Fibroblast of skin of right biceps (primary cell): Measurements from ENCODE around the gene BAG3.
A peak's percentile ranks its signal among the peaks of the same experiment; 100 is the strongest.
"Not testable (repeated sequence)": the region's sequence is repeated elsewhere in the genome, so short reads cannot be mapped to it uniquely, and the experiment has no call there.

ENCODE experiments used
- DNase-seq: peaks from one replicate; pipeline ENCODE4 v3.0.0-alpha.2; 2013

BAG3 gene

DNA sequence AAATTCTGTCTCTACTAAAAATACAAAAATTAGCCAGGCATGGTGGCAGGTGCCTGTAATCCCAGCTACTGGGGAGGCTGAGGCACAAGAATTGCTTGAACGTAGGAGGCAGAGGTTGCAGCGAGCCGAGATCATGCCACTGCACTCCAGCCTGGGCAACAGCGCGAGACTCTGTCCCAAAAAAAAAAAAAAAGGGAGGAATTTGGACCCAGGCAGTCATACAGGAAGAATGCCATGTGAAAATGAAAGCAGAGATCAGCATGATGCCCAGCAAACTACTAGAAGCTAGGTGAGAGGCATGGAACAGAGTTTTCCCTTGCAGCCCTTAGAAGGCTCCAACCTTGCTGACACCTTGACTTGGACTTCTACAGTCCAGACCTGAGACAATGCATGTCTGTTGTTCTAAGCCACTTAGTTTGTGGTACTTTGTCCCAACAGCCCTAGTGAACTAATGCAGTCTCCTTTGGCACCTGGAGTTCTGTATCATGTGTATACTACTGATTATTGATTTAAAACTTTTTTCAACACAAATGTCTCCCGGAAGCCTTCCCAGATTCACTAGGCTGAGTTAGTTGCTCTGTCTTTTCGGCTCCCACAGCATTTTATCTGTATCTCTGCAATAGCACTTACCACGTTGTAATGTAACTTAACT, 10.2 kb upstream of the BAG3 start:
- no peak for DNase-seq

DNA sequence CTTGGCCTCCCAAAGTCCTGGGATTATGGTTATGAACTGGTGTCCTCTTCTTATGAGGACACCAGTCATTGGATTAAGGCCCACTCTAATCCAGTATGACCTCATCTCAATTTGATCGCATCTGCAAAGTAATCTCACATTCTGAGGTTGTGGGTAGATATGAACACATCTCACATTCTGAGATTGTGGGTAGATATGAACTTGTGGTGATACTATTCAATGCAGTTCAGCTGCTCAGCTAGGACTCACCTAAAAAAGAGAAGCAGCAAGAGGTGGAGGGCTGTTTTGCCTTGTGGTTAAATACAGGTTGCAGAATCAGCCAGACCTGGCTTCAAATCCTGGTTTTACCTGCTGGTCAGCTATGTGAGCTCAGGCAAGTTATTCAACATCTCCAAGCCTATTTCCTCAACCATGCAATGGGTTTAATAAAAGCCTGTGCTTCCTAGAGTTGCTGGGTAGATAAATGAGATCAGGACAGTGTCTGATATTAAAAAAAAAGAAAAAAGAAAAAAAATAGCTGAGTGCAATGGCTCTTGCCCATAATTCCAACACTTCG, 8.5 kb upstream of the BAG3 start:
- no peak for DNase-seq

GRCh38 chr10:119643306-119644204, 7.6 kb upstream of the BAG3 start:
- peak; percentile 44 for DNase-seq

DNA sequence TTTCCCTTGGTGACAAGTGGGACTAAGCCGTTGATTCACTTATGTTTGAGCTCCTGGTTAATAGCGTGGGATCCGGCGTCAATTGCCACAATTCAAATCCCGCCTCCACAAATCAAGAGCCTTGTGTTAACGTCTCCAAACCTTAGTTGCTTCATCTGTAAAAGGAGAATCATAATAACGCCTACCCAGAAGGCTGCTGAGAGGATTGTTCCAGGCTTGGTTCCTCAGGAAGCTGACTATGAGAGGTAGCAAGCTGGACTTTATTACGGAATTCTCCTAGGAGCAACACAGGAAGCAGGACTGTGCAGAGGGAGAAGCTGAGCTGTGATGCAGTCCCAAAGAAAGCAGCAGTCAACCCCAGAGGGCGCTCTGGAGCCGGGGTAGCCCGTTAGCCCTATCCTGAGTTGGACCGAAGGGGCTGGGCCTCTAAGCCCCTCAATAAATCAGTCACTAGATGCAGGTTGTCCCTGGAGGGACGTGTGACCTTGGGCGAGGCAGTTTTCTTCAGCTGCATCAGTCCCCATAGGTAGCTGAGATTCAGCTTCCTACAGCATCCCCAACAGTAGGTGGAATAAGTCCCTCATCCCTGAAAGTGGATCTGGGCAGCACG, 6.9 kb upstream of the BAG3 start:
- DNase-seq = no peak

DNA sequence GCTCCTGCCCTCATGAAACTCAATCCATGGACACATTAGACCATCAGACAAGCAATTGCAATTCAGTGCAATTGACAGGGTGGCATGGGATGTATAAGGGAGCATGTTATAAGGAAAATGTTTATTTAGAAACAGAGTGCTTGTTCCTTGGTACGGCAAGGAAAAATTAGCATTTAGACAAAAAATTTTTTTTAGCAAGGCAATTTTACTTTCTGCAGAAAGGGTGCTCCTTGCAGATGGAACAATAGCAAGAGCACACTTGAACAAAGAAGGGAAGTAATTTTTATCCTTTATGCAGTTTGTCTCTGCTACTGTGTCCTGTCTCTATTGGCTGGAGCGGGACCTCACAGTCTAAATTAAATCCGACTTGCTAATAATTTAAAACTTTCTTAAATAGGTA, 6.2 kb upstream of the BAG3 start:
- no peak for DNase-seq

DNA sequence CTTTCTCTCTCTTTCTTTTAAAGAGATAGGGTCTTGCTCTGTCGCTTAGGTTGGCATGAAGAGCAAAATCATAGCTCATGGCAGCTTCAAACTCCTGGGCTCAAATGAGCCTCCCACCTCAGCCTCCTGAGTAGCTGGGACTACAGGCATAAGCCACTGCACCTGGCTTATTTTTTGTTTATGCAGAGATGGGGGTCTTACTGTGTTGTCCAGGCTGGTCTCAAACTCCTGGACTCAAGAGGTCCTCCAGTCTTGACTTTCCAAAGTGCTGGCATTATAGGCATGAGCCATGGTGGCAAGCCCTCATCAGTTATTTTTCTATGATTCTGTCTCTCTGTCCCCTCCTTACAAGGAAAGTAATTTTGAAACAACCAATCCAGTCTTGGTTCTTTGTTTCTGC, 1.1 kb upstream of the BAG3 start:
- DNase-seq = no peak

DNA sequence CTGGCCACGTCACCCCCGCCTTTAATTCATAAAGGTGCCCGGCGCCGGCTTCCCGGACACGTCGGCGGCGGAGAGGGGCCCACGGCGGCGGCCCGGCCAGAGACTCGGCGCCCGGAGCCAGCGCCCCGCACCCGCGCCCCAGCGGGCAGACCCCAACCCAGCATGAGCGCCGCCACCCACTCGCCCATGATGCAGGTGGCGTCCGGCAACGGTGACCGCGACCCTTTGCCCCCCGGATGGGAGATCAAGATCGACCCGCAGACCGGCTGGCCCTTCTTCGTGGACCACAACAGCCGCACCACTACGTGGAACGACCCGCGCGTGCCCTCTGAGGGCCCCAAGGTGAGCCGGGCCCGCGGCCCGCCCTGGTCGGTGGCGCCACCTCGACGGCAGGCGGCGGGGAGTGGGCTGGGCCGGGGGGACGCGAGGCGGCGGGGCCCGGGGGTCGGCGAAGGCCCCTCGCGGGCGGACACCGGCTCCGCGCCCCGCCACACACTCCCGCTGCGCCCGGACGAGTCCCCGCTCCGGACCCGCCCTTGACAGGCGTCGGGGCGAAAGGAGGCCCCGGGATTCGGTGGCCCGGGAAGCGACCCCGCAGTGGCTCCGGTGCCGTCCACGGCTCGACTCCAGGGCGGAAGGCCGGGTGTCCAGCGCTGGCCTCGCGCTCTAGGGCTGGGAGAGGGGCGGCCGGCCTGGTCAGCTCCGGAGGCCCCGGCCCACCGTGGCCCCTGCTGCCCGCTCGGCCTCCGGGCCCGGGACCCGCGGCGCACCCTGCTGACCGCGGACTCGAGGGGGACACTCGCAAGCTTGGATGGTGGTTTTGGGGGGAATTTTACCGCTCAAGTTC, 557 bp downstream of the BAG3 start:
- DNase-seq = no peak

DNA sequence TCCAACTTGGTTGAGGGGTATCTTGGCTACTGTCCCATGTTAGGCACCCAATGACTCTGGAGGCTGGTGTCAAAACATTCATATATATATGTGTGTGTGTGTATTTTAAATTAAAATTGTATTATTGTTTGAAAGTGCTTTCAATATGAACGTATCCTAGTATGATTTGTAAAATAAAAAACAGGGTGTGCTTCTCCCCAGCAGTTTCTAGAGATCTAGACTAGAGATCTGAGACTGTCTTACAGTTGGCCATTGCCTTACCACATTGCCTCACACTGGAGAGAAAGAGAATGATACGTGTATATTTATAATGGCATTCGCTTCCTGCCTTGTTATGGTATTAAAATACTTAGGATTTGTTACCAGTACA, 1.2 kb downstream of the BAG3 start:
- peak; percentile 75 for DNase-seq

- no peak for DNase-seq
Observed at GRCh38 chr10:119653209-119653608, 2.0 kb downstream of the BAG3 start.

DNA sequence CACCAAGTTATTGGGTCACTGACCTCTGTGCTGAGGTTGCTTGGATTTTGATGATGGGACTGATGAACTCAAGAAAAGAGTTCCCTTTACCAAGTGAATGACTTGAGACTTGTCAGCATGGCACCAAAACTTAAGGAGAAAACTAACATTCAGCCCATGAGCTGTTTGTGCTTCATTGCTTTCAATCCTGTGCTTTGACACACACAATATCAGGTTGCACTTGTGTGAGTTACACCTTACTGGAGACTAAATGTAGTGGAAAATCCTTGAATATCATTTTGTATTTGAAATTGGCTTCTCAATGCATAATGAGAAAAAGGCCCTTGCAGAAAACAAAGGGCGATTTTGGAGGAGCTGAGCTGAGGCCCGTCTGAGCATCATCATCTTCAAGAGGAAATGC, 2.7 kb downstream of the BAG3 start:
- no peak for DNase-seq

- DNase-seq = no peak
Observed at GRCh38 chr10:119654540-119654939, 3.4 kb downstream of the BAG3 start.

DNA sequence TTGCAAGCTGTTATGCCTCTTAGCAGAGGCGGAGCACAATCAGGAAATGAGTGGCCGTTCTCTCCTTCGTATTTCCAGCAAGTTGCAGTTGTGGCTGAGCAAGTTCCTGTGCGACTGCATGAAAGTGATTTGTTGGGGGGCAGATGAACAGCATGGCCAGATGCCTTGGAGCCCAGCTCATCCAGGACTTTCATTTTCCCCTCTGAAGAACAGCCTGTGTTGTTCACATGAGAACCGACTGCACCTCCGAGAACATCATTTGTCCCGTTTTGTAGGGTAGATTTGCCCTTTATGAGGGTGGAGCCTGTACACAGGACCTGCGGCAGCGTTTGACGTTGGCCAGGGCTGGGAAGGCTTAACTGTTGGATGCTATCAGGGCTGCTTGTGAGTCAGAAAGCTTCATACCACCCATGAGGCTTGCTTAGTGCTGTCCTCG, 4.4 kb downstream of the BAG3 start:
- DNase-seq = peak; percentile 75

GRCh38 chr10:119656760-119657159, 5.6 kb downstream of the BAG3 start:
- DNase-seq = no peak

DNA sequence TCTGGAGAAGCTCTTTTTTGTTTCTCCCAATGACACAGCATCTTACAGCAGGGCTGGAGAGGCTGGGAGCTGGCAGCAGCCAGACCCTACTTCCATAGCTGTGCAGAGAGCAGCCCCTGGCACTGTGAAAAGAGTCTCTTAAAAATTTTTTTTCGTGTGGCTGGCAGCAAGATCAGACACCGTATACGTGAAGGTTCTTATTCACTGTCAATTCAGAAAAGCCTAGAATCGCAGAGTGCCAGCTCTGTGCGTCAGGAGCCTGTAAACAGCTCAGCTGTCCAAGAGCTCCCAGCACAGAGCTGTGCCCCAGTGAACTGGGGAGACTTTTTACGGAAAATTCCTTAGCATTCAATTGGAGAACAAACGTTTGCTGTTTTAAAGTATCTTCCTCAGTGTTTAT, 6.5 kb downstream of the BAG3 start:
- no peak for DNase-seq

- DNase-seq = peak; percentile 92
Observed at GRCh38 chr10:119658274-119658673, 7.1 kb downstream of the BAG3 start.

GRCh38 chr10:119659951-119660350, 8.8 kb downstream of the BAG3 start:
- DNase-seq = no peak

DNA sequence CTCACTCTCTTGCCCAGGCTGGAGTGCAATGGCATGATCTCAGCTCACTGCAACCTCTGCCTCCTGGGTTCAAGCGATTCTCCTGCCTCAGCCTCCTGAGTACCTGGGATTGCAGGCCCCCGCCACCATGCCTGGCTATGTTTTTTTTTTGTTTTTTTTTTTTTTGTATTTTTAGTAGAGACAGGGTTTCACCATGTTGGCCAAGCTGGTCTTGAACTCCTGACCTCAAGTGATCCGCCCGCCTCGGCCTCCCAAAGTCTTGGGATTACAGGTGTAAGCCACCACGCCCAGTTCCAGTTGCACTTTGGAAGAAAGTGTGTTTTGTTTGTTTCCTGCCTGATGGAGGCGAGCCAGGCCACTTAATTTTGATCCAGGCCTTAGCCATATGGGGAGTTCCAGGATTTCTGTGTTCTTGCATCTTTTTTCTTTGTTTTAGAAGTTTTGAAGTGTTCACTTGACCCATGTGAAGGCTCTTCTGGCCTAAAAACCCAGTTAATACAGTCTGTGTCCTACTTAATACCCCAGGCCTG, 11.0 kb downstream of the BAG3 start:
- DNase-seq = not testable (repeated sequence)

DNA sequence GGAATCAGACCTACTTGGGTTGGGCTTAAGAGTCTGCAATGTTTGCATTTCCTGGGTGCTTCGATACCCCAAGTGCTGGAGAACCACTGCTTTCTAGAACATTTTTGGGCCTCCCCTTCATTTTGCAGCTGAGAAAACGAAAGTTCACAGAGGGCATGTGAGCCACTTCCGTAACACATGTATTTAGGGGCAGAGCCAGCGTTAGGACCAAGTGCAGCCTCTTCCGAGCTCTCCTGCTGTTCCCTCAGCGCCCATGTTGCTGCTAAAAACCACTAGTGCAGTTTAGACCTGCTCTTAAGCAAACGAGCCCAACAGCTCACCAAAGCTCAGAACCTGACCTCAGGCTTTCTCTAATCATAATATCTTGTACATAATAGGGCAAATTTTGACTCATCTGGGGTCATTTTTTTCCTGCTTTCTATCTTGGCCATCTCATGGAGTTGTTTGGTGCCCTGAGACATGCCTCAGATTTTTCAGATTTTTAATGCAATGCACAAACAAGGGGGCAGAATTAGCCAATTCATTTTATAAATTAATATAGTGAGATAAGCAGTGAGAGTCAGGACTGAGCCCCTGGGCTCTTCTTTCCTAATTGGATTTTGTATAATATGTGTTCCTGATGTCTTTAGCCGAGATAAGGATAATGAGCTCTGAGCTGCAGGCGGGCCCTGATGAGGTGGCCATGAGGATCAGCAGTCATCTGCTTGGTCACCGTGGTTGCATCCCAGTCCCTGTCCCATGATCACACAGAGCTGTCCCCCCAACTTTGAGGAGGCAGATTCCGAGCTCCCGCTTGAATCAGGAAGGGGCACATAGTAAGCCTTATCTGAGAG, 12.9 kb downstream of the BAG3 start:
- DNase-seq = no peak

GRCh38 chr10:119665901-119666708, 14.9 kb downstream of the BAG3 start:
- no peak for DNase-seq

DNA sequence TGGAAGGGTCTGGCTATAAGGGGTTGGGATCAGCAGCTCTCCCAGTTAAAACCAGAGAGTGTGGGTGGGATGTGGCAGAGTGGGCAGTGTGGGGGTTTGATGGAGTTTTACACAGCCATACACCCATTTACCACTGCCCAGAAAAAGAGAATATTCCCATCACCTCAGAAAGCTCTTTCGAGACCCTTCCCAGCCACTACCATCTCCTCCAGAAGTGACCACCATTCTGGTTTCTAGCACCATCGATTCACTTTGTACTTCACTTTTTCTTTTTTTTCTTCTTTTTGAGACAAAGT, 15.5 kb downstream of the BAG3 start:
- DNase-seq = no peak
